Liver (tissue), 9 donors: ENCODE measurements around the gene SLC49A3. TPM values are rescaled to one million over a fixed set of nuclear protein-coding genes. Genes with fewer than 3 reads are reported as not detected.

Experiments used
- DNase-seq: peaks from one replicate; pipeline ENCODE4 v3.0.0-alpha.2; 2017; ENCODE audit warnings: low spot score
- H3K27ac ChIP-seq, 2 donors: one replicate each; pipeline ENCODE4 v1.7.0; 2013; ENCODE audit warnings: inconsistent platforms in 2 of 2, low read length in 2 of 2, control low read depth in 1 of 2, low read depth in 1 of 2, mild to moderate bottlenecking in 1 of 2
- H3K27me3 ChIP-seq, 4 donors: one replicate each; pipeline versions ENCODE4 v1.6.1 to v1.7.0; 2013; ENCODE audit warnings: low read length in 3 of 4, inconsistent platforms in 1 of 4, mild to moderate bottlenecking in 1 of 4, moderate library complexity in 1 of 4; ENCODE audit not compliant: control insufficient read depth in 4 of 4, insufficient read depth in 4 of 4
- H3K36me3 ChIP-seq, 4 donors: one replicate each; pipeline versions ENCODE4 v1.6.1 to v1.7.0; 2013; ENCODE audit warnings: low read length in 3 of 4, mild to moderate bottlenecking in 3 of 4, low read depth in 1 of 4, moderate library complexity in 1 of 4; ENCODE audit not compliant: control insufficient read depth in 4 of 4, insufficient read depth in 3 of 4
- H3K4me1 ChIP-seq, 4 donors: one replicate each; pipeline versions ENCODE4 v1.6.1 to v1.7.0; 2013; ENCODE audit warnings: low read length in 3 of 4, mild to moderate bottlenecking in 3 of 4, moderate library complexity in 1 of 4; ENCODE audit not compliant: control insufficient read depth in 4 of 4, insufficient read depth in 4 of 4
- H3K4me3 ChIP-seq, 3 donors: one replicate each; pipeline versions ENCODE4 v1.6.1 to v1.7.0; 2013; ENCODE audit warnings: low read length in 3 of 3, control low read depth in 1 of 3, low read depth in 1 of 3, mild to moderate bottlenecking in 1 of 3
- H3K9ac ChIP-seq, 2 donors: one replicate each; pipeline ENCODE4 v1.7.0; 2013; ENCODE audit warnings: low read length in 2 of 2, mild to moderate bottlenecking in 2 of 2, moderate library complexity in 2 of 2, control low read depth in 1 of 2, low read depth in 1 of 2
- H3K9me3 ChIP-seq, 4 donors: one replicate each; pipeline versions ENCODE4 v1.6.1 to v1.7.0; 2013; ENCODE audit warnings: low read length in 3 of 4; ENCODE audit not compliant: control insufficient read depth in 4 of 4
- FOXA1 ChIP-seq: IDR thresholded peaks from 2 replicates; pipeline ENCODE4 v1.6.1; 2016; ENCODE audit warnings: antibody characterized with exemption
- REST ChIP-seq: IDR thresholded peaks from 2 replicates; pipeline ENCODE4 v1.6.1; 2016; ENCODE audit warnings: antibody characterized with exemption, mild to moderate bottlenecking
- SP1 ChIP-seq: IDR thresholded peaks from 2 replicates; pipeline ENCODE4 v1.6.1; 2018; ENCODE audit warnings: antibody characterized with exemption, mild to moderate bottlenecking
- YY1 ChIP-seq: IDR thresholded peaks from 2 replicates; pipeline ENCODE4 v1.6.1; 2016; ENCODE audit warnings: antibody characterized with exemption, mild to moderate bottlenecking
- ZBTB33 ChIP-seq: IDR thresholded peaks from 2 replicates; pipeline ENCODE4 v1.6.1; 2016; ENCODE audit warnings: antibody characterized with exemption
- WGBS: extraction: QIAGEN DNeasy Blood & Tissue Kit; methylation state at CpG from one replicate; pipeline ENCODE4 v1.1.7; 2013; 5-methylcytosine and 5-hydroxymethylcytosine counted together
- polyA plus RNA-seq, 2 donors: library from polyadenylated mRNA; stranded (reverse) in 1 of 2; unstranded in 1 of 2; fragments of 200-250 nt in 1 of 2; fragments of >200 nt in 1 of 2; fragmentation: Nextera tagmentation in 1 of 2; extraction: Ambion mirVana in 1 of 2; gene quantifications; one replicate each; pipeline versions ENCODE4 v1.2.1 to v1.2.3, GENCODE V29; 2013 to 2015
- total RNA-seq, 2 donors: library from RNA; depleted of rRNA; stranded (reverse); fragments of >200 nt; gene quantifications; one replicate each; pipeline ENCODE4 v1.2.3, GENCODE V29; 2014
- TF ChIP-seq, protein P1 (sequence below): IDR thresholded peaks from 2 replicates; pipeline ENCODE4 v1.6.1; 2016; ENCODE audit warnings: antibody characterized with exemption
- TF ChIP-seq, protein P2 (sequence below): fragments of 150-350 bp; IDR thresholded peaks from 2 replicates; pipeline ENCODE4 v1.5.1; 2017; ENCODE audit warnings: improper control_type of control experiment, low read depth, low read length; ENCODE audit not compliant: missing input control
- donor health status: healthy.
- donor health status: healthy.
- donor health status: healthy.
- donor health status: healthy.
- donor health status: healthy.

SLC49A3 gene
- total and polyA plus RNA-seq, 4 donors = 0.40 to 3.6 (median 2.0) TPM

DNA sequence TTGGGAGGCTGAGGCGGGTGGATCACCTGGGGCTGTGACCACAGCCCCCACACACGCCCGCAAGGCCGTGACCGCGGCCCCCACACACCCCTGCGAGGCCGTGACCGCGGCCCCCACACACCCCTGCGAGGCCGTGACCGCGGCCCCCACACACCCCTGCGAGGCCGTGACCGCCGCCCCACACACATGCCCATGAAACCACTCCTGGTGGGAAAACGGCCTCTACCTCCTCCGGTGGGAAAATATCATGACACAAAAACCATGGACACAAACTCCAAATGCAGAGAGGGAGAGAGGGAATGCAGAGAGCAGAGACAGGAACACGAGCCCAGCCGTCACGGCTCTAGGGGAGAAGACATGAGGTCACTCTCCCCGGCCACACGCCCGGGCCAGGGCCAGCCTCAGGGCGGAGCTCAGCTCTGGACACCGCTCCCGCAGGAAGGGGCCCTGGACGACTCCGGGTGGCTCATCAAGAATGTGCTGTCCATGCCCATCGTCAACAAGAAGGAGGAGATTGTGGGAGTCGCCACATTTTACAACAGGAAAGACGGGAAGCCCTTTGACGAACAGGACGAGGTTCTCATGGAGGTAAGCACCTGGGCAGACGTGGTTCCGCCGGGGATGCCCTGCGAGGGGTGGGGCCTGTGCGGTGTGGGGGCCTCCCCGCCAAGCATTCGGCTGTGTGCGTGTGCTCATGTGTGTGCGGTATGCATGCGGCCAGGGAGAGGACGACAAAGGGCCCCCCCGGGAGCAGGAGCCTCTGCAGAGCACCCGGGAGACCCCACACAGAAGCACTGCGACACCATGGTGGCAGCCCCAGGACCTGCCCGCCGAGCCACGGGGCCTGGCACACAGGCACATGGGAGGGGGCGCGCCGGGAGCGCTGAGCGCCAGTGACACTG, 32.3 kb downstream of the SLC49A3 start:
- Histone ChIP-seq H3K4me3 (no peak overlapping the region), H3K27ac (no peak overlapping the region), H3K4me1 (no peaks in the 10 kb centered on the region), H3K9me3 (no peaks in the 10 kb centered on the region), H3K27me3 (peaks cover 0 to 2% (median 0%) of the 10 kb centered on the region in 4 donors), H3K9ac (no peak overlapping the region), H3K36me3 (no peaks in the 10 kb centered on the region)
- TF ChIP-seq SP1 (no peak), YY1 (no peak), REST (no peak)
- TF ChIP-seq, protein P1, sequence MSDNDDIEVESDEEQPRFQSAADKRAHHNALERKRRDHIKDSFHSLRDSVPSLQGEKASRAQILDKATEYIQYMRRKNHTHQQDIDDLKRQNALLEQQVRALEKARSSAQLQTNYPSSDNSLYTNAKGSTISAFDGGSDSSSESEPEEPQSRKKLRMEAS = no peak
- WGBS = 86% methylated on average over 58 of the region's 58 CpGs
- DNase-seq = no peak

GRCh38 chr4:655464-656151, 33.3 kb downstream of the SLC49A3 start:
- Histone ChIP-seq H3K4me1 (no peaks in the 10 kb centered on the region), H3K27me3 (peaks cover 0 to 2% (median 0%) of the 10 kb centered on the region in 4 donors), H3K27ac (no peak overlapping the region), H3K4me3 (no peak overlapping the region), H3K36me3 (no peaks in the 10 kb centered on the region), H3K9me3 (no peaks in the 10 kb centered on the region), H3K9ac (no peak overlapping the region)
- 61% methylated on average over 26 of the region's 26 CpGs for WGBS
- no peak for TF ChIP-seq ZBTB33
- TF ChIP-seq, protein P2, sequence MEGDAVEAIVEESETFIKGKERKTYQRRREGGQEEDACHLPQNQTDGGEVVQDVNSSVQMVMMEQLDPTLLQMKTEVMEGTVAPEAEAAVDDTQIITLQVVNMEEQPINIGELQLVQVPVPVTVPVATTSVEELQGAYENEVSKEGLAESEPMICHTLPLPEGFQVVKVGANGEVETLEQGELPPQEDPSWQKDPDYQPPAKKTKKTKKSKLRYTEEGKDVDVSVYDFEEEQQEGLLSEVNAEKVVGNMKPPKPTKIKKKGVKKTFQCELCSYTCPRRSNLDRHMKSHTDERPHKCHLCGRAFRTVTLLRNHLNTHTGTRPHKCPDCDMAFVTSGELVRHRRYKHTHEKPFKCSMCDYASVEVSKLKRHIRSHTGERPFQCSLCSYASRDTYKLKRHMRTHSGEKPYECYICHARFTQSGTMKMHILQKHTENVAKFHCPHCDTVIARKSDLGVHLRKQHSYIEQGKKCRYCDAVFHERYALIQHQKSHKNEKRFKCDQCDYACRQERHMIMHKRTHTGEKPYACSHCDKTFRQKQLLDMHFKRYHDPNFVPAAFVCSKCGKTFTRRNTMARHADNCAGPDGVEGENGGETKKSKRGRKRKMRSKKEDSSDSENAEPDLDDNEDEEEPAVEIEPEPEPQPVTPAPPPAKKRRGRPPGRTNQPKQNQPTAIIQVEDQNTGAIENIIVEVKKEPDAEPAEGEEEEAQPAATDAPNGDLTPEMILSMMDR = no peak
- no peak for TF ChIP-seq FOXA1
- DNase-seq = no peak
